NCI-H128 (cell line): ENCODE measurements around the gene REXO1.

Source experiments
- DNase-seq: peaks from one replicate; lab custom pipeline; 2025; ENCODE audit not compliant: unreplicated experiment; lab: John Stamatoyannopoulos, UW

REXO1 gene

GRCh38 chr19:1862424-1863327 lies 14.4 kb upstream of the REXO1 start:
- no peak for DNase-seq

GRCh38 chr19:1862068-1862423 lies 13.8 kb upstream of the REXO1 start:
- DNase-seq = no peak

GRCh38 chr19:1861599-1862031 lies 13.3 kb upstream of the REXO1 start:
- DNase-seq = no peak

GRCh38 chr19:1860821-1861598 lies 12.7 kb upstream of the REXO1 start:
- DNase-seq = no peak

- no peak for DNase-seq
Measured at GRCh38 chr19:1860042-1860775, 11.9 kb upstream of the REXO1 start.

- DNase-seq = no peak
Measured at GRCh38 chr19:1859331-1859781, 11.1 kb upstream of the REXO1 start.

- DNase-seq = no peak
Measured at GRCh38 chr19:1858412-1859081, 10.3 kb upstream of the REXO1 start.

GRCh38 chr19:1857648-1858326 lies 9.5 kb upstream of the REXO1 start:
- DNase-seq = no peak

GRCh38 chr19:1856698-1857603 lies 8.7 kb upstream of the REXO1 start:
- no peak for DNase-seq

- no peak for DNase-seq
Measured at GRCh38 chr19:1856345-1856697, 8.0 kb upstream of the REXO1 start.

GRCh38 chr19:1855828-1856255 lies 7.6 kb upstream of the REXO1 start:
- DNase-seq = no peak

GRCh38 chr19:1855040-1855827 lies 7.0 kb upstream of the REXO1 start:
- DNase-seq = no peak

GRCh38 chr19:1854542-1855039 lies 6.3 kb upstream of the REXO1 start:
- DNase-seq = no peak

GRCh38 chr19:1854039-1854541 lies 5.8 kb upstream of the REXO1 start:
- no peak for DNase-seq

GRCh38 chr19:1853295-1854038 lies 5.2 kb upstream of the REXO1 start:
- no peak for DNase-seq

GRCh38 chr19:1852581-1853128 lies 4.4 kb upstream of the REXO1 start:
- DNase-seq = no peak
